Muscle of leg (tissue), 11 donors: ENCODE data around the gene CREB3L4. TPM values are rescaled to one million over a fixed set of nuclear protein-coding genes. Genes with fewer than 3 reads are reported as not detected.
A peak's percentile ranks its signal among the peaks of the same experiment; 100 is the strongest.
"Not testable (repeated sequence)": the region's sequence is repeated elsewhere in the genome, so short reads cannot be mapped to it uniquely, and the experiment has no call there.

Experiments used
- DNase-seq: peaks from one replicate; pipeline ENCODE4 v3.0.0; 2013
- H3K27ac ChIP-seq: one replicate; pipeline ENCODE4 v1.5.1; 2013; ENCODE audit warnings: mild to moderate bottlenecking, low read length, control low read depth
- H3K27me3 ChIP-seq: one replicate; pipeline ENCODE4 v1.6.1; 2013; ENCODE audit warnings: low read length; ENCODE audit not compliant: control insufficient read depth, insufficient read depth
- H3K36me3 ChIP-seq: one replicate; pipeline ENCODE4 v1.6.1; 2013; ENCODE audit warnings: low read length; ENCODE audit not compliant: control insufficient read depth, insufficient read depth
- H3K4me1 ChIP-seq: one replicate; pipeline ENCODE4 v1.6.1; 2013; ENCODE audit warnings: low read length; ENCODE audit not compliant: control insufficient read depth, insufficient read depth
- H3K4me3 ChIP-seq: one replicate; pipeline ENCODE4 v1.5.1; 2013; ENCODE audit warnings: low read length, control low read depth
- H3K9me3 ChIP-seq: replicated peaks from 2 replicates; pipeline ENCODE4 v1.6.1; 2013; ENCODE audit warnings: low read depth, low read length; ENCODE audit not compliant: control insufficient read depth
- WGBS: methylation state at CpG from one replicate; pipeline ENCODE4 v1.1.5; 2013; ENCODE audit warnings: missing lambda C conversion rate; ENCODE audit not compliant: insufficient coverage; 5-methylcytosine and 5-hydroxymethylcytosine counted together
- polyA plus RNA-seq, 8 donors: library from polyadenylated mRNA; unstranded; fragments of 120-200 nt; gene quantifications; one replicate each; pipeline versions ENCODE4 v1.2.1 to v1.2.3, GENCODE V29; 2013; ENCODE audit warnings: inconsistent platforms in 1 of 8, low replicate concordance in 1 of 8; ENCODE audit not compliant: insufficient read length in 8 of 8, insufficient read depth in 1 of 8
- total RNA-seq: library from RNA; stranded (reverse); fragments of 120-200 nt; gene quantifications from one replicate; pipeline ENCODE4 v1.2.4, GENCODE V29; 2013

The CREB3L4 gene
- total and polyA plus RNA-seq, 9 donors: 9.4 to 15.0 (median 11.7) TPM

DNA sequence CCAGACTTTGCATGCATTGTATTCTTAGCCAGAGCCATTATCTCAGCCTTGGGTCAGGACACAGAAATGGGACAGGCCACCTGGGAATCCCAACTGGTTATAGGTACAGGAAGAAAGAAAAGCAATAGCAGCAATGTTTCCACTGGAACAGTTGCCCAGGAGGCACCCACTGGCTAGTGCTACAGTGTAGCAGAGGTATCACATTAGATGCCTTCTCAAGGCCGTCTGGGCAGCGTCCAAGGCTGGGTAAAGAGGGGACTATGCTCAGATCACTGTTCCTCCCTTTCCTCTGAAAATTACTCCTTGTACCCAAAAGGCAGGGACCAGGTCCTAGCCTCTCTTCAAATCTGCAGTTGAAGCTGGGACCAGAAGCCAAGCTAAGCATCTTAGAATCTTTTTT lies 2.6 kb downstream of the CREB3L4 start:
- no peaks in the 10 kb centered on the region for H3K27me3 ChIP-seq
- WGBS: 100% methylated on average over 2 of the region's 2 CpGs
- no peak overlapping the region for H3K4me3 ChIP-seq
- no peak overlapping the region for H3K27ac ChIP-seq
- peaks cover 28% of the 10 kb centered on the region for H3K36me3 ChIP-seq
- DNase-seq: no peak
- H3K9me3 ChIP-seq: no peaks in the 10 kb centered on the region
- H3K4me1 ChIP-seq: peaks cover 22% of the 10 kb centered on the region

DNA sequence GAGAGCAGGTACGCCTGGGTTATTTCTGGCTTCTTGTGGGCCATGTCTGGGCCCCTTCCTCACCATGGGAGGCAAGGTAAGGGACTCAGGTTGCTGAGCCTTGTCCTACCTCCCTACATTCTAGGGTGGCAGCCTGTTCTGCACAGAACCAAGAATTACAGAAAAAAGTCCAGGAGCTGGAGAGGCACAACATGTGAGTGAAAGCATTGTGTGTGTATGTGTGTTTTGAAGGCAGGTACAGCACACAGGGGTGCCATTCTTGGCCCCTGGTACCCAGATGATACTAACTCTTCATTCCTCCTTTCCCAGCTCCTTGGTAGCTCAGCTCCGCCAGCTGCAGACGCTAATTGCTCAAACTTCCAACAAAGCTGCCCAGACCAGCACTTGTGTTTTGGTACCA lies 5.4 kb downstream of the CREB3L4 start:
- H3K4me3 ChIP-seq: no peak overlapping the region
- DNase-seq: no peak
- peaks cover 36% of the 10 kb centered on the region for H3K36me3 ChIP-seq
- 94% methylated on average over 3 of the region's 3 CpGs for WGBS
- H3K27me3 ChIP-seq: no peaks in the 10 kb centered on the region
- H3K4me1 ChIP-seq: peaks cover 24% of the 10 kb centered on the region
- H3K9me3 ChIP-seq: no peaks in the 10 kb centered on the region
- no peak overlapping the region for H3K27ac ChIP-seq

DNA sequence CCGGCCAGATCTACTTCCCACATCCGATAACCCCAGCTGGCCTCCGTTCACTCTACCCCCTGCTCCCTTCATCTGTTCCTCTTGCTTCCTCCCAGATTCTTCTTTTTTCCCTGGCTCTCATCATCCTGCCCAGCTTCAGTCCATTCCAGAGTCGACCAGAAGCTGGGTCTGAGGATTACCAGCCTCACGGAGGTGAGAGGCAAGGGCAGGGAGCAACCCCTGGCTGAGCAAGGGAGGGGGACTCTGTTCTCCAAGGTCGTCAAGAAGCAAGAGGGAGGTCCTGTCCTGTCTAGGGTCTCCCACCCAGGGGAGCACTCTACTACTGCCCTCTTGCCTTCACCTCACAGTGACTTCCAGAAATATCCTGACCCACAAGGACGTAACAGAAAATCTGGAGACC lies 5.8 kb downstream of the CREB3L4 start:
- no peaks in the 10 kb centered on the region for H3K27me3 ChIP-seq
- no peak for DNase-seq
- WGBS: 82% methylated on average over 3 of the region's 7 CpGs
- H3K36me3 ChIP-seq: peaks cover 36% of the 10 kb centered on the region
- H3K27ac ChIP-seq: no peak overlapping the region
- no peaks in the 10 kb centered on the region for H3K9me3 ChIP-seq
- H3K4me1 ChIP-seq: peaks cover 22% of the 10 kb centered on the region
- H3K4me3 ChIP-seq: no peak overlapping the region

DNA sequence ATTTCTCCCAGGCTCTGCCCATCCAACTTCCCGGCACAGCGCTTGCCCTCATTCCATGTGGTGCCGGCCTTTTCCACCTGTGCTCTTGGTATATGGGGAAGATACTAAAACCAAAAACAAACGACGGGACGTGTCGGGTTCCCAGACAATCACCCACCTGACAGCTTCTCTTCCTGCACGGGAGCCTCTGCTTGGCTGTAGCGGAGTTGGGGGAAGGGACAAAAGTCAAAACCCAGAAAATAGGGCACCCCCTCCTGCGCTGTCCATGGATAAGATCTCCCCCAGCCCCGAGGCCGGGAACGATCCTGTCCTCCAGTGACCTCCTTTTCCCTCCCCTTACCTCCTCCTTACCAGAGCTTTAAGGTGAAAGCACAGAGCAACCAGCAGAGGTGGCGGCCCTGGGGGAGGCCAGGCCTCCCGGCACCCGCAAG lies 9.1 kb downstream of the CREB3L4 start:
- 0% methylated on average over 7 of the region's 16 CpGs for WGBS
- Histone ChIP-seq H3K4me1 (peaks cover 17% of the 10 kb centered on the region), H3K36me3 (peaks cover 38% of the 10 kb centered on the region), H3K9me3 (no peaks in the 10 kb centered on the region), H3K4me3 (peak overlapping the region; percentile 68), H3K27ac (peak overlapping the region; percentile 95), H3K27me3 (no peaks in the 10 kb centered on the region)
- no peak for DNase-seq

DNA sequence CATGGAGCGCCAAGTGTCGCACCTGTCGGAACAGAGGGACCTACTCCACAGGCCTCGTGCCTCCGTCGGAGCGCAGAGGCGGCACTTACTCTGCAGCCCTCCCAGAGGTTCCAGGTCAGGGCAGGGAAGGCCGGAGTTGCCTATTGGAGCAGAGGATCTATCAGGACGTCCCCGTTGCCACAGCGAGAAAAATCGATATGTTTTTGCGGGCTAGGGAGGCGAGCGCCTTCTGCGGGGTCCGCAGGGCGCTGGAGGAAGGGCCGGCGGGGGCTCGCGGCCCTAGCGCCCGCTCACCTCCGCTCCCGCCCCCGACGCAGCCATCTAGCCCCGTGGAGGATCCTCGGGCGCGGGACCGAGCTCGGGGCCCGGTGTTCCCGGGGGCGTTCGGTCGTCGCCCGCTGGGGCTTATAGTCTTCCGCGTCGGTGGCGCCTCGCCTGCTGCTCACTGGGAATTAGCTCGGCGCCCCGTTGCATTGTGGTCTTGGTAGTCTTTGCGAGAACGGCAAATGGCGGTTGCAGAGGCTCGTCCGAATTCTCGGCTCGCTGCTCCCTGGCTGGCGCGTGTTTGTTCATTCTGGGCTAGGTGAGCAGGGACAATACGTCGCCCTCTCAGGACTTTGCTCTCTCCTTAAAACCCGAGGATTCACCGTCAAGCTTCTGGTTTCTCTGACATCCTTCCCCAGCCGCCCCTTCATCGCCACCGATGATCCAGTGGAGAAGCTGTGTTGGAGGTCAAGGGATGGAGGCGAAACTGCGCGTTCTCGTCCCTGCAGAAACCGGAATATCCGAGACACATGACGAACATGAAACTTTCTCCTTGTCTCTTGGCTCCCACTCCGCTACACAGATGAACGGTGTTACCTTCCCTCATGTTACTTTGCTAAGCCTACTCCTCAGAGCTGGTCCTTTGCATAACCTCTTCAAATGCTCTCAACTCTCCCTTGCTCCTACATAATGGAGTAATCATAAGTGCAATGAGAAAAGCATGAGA lies 9.8 kb downstream of the CREB3L4 start, which contains the start of gene JTB:
JTB (minus strand) TSS at position 425 of the 991 bp plus-strand sequence; CDS start at position 3, 422 bp downstream.
- peak; percentile 94 for DNase-seq
- no peaks in the 10 kb centered on the region for H3K27me3 ChIP-seq
- H3K27ac ChIP-seq: peak within 1 kb of the TSS; percentile 95
- H3K4me3 ChIP-seq: peak within 1 kb of the TSS; percentile 68
- peaks cover 44% of the 10 kb centered on the region for H3K36me3 ChIP-seq
- no peaks in the 10 kb centered on the region for H3K9me3 ChIP-seq
- under 1% methylated on average over 68 of the region's 75 CpGs for WGBS
- peaks cover 17% of the 10 kb centered on the region for H3K4me1 ChIP-seq

DNA sequence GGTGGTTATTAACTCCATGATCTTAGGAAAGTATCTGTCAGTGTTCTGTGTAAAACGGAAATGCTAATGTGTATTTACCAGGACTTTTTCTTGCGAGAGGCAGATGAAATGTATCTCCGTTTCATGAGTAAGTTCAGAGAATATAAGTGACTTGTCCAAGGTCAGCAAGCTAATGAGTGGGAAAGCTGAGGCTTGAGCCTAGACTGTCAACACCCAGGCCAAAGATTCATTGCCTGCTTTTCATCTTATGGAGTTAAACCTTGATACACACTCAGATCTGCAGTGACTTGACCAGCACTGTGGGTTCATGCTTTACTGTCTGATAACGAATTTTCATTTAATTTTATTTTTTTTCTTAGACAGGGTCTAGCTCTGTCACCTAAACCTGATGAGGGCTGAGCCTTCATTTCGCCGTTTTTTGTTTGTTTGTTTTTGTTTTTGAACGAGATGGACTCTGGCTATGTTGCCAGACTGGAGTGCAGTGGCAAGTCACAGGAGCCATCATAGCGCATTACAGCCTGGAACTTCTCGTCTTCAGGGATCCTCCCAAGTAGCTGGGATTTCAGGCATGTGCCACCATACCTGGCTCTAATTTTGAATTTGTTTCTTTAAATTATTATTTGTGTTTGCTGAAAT lies 10.7 kb downstream of the CREB3L4 start:
- 52% methylated on average over 2 of the region's 9 CpGs for WGBS
- no peak for DNase-seq
- peaks cover 17% of the 10 kb centered on the region for H3K4me1 ChIP-seq

DNA sequence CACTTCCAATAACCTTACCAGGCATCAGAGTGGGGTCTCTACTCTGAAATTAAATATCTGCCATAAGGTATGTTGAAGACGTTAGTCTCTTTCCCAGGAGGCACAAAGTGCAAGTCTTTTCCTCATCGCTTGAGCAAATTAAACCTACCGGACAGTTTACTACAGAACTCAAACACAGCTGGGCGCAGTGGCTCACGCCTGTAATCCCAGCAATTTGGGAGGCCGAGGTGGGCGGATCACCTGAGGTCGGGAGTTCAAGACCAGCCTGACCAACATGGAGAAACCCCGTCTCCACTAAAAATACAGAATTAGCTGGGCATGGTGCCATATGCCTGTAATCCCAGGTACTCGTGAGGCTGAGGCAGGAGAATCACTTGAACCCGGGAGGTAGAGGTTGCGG lies 11.4 kb downstream of the CREB3L4 start:
- not testable (repeated sequence) for DNase-seq, H3K4me3 ChIP-seq, H3K9me3 ChIP-seq, H3K27me3 ChIP-seq, H3K27ac ChIP-seq
- H3K4me1 ChIP-seq: peaks cover 17% of the 10 kb centered on the region
- 86% methylated on average over 3 of the region's 12 CpGs for WGBS
- H3K36me3 ChIP-seq: peaks cover 38% of the 10 kb centered on the region

More for the DNA sequence above, 10.7 kb downstream of the CREB3L4 start:
- H3K9me3 ChIP-seq: no peaks in the 10 kb centered on the region
- no peaks in the 10 kb centered on the region for H3K27me3 ChIP-seq
- H3K4me3 ChIP-seq: peak overlapping the region; percentile 68
- peak overlapping the region; percentile 95 for H3K27ac ChIP-seq
- peaks cover 43% of the 10 kb centered on the region for H3K36me3 ChIP-seq

DNA sequence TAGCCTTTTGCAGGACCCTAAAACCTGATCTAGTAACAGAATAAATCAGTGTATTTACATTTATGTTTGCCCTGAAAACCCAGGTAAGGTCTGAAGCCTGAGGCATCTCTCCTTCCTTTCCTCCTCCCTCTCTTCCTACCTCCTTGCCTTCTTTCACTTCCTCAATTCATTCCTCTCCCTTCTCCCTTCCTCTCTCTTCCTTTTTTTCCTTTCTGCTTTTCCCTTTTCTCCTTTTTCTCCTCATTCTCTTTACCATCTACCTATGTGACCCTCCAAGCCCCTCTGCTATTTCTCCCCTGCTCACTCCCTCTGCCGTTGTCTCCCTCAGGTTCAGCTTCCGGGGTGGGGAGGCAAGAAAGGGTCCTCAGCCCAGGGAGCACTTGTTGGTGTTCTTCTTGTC lies 14.0 kb downstream of the CREB3L4 start:
- H3K27me3 ChIP-seq, H3K9me3 ChIP-seq, H3K4me3 ChIP-seq, H3K27ac ChIP-seq, DNase-seq: not testable (repeated sequence)
- WGBS: no CpG with 5 or more reads among the region's 2 CpGs
- H3K36me3 ChIP-seq: peaks cover 20% of the 10 kb centered on the region
- H3K4me1 ChIP-seq: peaks cover 19% of the 10 kb centered on the region

DNA sequence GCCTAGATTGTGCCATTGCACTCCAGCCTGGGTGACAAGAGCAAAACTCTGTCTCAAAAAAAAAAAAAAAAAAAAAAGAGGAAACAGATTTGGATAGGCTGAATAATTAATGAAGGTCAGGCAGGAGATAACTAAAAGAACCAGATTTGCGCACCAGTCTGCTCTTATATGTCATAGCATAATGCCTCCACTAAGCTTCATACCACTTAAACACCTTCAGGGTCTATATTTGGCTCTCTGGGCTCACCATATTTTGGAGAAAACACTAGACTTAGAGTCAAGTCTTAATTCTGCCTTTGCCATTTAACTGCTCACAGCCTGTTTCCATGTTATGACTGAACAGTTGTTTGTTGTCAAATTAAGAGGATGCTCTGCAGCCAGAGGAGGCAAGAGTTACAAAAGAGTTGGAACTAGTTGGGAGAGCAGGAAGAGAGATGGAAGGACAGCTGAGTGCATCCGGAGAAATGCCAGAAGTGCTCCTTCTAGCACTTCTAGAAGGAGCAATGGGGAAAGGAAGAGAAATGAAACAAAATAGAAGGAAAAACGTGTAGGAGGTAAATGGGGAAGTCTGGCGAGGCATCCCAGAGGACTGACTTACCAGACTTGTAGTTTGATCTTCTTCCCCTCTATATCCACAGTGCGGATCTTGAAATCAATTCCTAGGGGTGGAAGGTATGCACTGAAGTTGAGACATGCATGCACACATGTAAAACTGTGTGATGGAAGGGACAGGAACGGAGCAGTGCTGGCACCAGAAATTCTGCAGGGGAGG lies 16.6 kb downstream of the CREB3L4 start:
- H3K4me1 ChIP-seq: peaks cover 14% of the 10 kb centered on the region
- 71% methylated on average over 2 of the region's 6 CpGs for WGBS
- H3K27me3 ChIP-seq: no peaks in the 10 kb centered on the region
- no peak overlapping the region for H3K4me3 ChIP-seq
- no peak for DNase-seq
- H3K9me3 ChIP-seq: no peaks in the 10 kb centered on the region
- no peak overlapping the region for H3K27ac ChIP-seq
- peaks cover 20% of the 10 kb centered on the region for H3K36me3 ChIP-seq
